Measurements from ENCODE around the gene LGALSL.

LGALSL gene

DNA sequence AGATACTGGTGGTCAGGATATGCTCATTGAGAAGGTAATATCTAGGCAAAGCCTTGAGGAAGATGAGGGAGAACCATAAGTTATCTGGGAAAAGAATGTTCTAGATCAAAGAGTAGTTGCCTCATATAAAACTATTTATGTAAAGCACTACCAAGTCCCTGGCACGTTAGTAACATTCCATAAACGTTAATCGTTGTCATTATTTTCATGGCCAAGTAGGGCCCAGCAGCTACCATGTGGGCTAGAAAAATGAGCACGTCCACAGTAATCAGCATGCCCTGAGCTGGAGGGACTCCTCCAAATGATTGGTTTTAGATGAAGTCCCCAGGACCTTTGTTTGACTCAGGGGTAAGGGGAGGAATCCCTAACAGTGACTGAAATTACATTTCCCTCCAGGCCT is 37.5 kb downstream of the LGALSL start:
- DNase-seq (ENCODE audit: insufficient read length, low spot score): no peak
- no peak for FAIRE-seq

DNA sequence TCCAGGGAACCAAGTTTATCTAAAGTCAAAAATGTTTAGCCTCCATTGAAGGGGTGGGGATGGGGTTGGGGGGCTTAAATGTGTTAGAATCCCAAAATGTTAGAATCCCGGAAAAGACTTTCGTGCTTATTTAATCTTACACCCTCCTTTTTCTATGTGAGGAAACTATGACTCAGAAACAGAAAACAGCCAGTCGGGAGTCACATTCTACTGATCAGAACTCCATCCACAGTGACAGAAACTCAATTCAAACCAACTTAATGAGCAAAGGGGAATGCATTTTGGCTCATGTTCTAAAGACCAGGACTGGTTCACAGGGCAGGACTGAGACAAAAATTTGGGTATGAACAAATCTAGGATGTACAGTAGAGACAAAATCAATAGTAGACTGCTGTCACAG is 38.3 kb downstream of the LGALSL start:
- no peak for DNase-seq (ENCODE audit: insufficient read length, low spot score)
- FAIRE-seq: no peak

DNA sequence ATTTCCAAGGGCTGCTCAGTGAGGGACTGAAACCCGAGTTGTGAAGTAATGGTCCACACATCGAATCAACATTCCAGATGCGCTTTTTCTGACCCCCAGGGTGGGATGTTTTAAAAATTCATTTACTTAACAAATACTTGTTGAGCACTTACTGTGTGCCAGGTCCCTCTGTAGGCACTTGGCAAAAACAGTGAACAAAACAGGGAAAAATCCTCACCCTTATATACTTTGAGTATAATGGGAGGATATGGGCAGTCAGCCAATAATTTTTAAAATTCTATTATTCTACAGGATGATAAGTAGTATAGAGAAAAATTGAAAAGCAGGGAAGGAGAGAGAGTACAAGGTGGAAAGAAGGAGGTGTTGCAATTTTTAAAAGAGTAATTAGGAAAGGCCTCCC is 38.9 kb downstream of the LGALSL start:
- FAIRE-seq (no peak), DNase-seq (ENCODE audit: insufficient read length, low spot score) (no peak)

DNA sequence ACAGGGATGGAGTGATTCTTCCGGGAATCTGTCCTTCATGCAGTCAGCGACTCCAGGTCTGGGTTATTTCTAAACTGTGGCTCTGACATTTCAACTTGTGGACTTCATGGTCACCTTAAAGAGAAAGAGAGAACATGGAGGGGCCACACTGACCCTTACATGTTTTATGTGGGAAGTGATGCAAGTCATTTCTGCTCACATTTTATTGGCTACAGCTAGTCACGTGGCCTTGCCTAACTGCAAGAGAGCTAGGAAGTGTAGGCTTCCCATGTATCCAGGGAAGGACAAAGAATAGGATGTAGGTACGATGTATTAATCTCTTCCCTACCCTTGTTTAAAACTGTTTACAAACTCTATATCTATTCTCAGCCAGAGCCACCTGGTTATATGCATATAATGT is 39.8 kb downstream of the LGALSL start:
- no peak for FAIRE-seq

DNA sequence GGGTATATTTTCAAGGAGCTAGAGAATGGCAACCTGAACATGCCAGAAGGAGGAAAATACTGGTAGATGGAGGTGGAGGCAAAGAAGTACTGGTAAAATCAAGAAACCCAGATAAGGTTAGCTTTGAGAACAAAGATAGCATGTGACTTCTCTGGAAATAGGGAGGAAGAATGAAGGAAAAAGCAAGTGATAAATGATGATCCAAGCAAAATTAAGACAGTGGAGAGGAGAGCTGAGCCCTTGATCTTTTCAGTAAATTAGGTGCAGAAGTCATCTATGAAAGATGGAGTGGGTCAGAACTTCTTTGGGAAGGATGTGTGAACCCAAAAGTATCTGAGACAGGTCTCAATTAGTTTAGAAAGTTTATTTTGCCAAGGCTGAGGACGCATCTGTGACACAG is 44.5 kb downstream of the LGALSL start:
- no peak for DNase-seq (ENCODE audit: insufficient read length, low spot score)
- FAIRE-seq: no peak

More for the DNA sequence above, 39.8 kb downstream of the LGALSL start:
- no peak for DNase-seq (ENCODE audit: insufficient read length, low spot score)

DNA sequence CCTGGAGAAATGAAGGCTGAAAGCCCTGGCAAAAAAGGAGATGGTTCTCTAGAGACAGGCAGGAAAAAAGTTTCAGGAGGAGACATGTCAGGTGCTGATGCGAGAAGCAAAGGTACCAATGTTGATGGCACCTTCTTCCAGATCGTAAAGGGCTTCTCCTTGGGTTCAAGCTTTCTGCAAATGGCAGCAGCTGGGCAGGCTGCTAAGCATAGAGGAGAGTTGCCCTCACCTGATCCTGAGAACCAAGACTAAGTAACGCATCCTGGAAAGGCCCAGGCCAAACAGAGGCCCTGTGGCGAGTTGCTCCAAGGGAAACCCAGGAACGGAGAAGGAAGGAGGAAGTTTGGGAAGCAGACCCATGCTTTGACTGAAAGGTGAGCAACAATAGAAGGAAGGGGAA is 46.6 kb downstream of the LGALSL start:
- FAIRE-seq: no peak
- DNase-seq (ENCODE audit: insufficient read length, low spot score): no peak

DNA sequence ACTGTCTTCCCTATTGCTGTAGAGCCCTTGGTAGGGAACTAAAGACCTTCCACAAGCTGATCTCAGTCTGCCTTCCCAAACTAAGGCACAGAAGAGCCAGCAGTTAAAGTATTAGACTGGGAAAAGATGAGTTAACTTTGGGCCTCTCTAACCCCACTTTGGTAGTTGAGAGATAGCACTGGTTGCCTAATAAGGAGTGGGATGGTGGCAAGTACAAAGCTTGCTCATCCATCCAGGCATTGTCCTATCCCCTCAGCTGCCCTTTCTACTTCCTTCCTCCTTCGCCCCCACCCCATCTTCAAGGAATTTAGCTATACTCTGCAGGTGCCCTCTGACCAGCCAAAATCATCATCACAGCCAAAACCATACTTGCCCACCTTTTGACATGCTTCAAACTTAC is 48.0 kb downstream of the LGALSL start:
- FAIRE-seq: no peak
- DNase-seq (ENCODE audit: insufficient read length, low spot score): no peak

DNA sequence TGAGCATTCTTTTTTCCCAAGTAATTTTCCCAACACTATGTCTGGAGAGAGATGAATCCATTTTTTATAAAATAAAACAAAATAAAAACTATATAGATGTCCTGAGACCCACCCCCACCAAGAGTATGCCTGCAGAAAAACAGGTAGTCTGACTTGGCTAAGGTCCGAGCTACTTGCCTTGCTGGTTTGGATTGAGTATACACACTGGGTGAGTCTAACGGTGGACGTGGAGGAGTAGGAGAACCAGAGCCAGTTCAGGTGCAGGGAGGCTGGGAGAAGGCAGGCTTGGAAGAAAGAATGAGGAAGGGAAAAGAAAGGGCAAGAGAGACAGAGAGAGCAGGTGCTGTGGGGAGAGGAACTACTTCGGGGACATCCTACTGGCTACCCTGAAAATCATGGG is 48.9 kb downstream of the LGALSL start:
- FAIRE-seq (no peak), DNase-seq (ENCODE audit: insufficient read length, low spot score) (no peak)

DNA sequence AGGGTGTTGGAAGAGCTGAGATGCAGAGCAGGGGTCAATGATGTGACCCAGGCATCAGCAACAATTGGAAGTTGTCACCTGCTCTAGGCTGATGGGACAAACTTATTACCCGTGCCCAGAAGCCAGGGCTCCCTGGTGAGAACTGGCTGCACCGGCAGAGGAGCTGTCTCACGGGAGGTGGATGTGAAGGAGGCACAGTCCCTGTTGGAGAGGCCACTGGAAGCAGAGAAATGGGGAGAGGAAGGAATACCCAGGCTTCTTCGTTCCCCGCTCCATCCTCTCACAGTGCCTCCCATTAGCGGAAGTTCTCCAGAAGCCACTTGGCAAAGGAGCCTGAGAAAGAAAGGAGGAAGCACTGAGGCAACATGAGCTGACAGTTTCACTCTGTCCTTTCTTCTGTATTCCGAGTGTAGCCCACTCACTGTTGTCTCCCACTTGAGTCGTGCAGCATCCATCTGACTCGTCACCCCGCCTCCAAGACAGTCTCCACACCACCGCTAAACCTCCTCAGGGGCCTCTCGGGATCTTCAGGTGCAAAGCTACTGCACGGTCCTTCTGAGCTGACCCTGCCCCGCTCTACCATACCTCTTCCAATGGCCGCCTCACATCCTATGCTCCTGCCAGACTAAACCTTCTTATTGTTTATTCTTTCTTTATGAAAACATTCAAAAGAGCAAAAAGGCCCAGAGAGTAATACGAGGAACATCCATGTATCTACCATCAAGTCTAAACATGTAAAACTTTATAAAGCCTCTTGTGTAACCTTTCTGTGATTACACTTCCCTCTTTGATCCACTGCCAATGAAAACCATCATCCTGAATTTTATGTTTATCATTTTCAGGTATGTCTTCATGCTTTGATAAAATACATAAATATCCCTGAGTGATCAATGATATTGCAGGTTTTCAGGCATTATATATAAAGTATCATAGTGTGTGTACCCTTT is 51.1 kb downstream of the LGALSL start:
- no peak for FAIRE-seq
- DNase-seq (ENCODE audit: insufficient read length, low spot score): no peak

DNA sequence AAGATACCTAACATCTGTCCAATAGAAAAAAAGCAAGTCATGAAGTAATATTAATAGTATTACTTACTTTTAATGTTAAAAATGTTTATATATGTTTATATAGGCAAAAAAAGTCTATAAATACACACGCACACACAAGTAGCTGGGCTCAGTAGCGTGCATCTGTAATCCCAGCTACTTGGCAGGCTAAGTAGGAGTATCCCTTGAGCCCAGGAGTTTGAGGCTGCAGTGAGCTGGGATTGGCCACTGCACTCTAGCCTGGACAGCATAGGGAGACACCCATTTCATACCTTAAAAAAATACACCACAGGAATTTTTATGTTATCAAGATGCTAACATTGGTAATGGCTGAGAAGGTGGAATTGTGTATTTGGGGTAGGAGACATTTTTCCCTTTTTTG is 52.7 kb downstream of the LGALSL start:
- DNase-seq (ENCODE audit: insufficient read length, low spot score) (no peak), FAIRE-seq (no peak)

All from GM19239 (cell line).